ENCODE results near the gene ATP1A3.
"Not testable (repeated sequence)": the region's sequence is repeated elsewhere in the genome, so short reads cannot be mapped to it uniquely, and the experiment has no call there.

The ATP1A3 gene

DNA sequence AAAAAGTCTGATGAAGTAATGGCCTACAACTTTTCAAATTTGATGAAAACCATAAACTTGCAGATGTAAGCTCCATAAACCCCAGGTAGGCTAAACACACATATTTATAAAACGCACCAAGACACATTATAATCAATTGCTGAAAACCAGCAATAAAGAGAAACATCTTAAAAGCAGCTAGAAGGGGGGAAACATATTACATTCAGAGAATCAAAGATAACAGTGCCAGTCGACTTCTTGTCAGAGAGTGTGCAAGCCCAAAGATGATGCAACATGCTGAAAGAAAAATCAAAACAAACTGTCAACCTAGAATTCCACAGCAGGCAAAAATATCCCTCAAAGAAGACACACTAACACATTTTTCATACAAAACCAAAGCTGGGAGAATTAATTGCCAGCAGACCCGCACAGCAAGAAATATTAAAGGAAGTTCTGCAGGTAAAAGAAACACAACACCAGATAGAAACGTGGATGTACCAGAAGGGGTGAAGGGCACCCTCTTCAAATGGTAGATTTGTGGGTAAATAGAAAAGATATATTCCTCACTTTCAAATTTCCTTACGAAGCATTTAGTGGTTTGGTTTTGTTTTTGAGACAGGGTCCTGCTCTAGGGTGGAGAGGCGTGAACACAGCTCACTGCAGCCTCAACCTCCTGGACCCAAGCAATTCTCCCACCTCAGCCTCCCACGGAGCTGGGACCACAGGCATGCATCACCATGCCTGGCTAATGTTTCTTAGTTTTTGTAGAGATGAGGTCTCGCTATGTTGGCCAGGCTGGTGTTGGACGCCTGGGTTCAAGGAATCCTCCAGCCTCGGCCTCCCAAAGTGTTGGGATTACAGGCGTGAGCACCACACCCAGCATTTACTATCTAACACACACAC is 16.5 kb upstream of the ATP1A3 start:
- no peak for DNase-seq (ENCODE audit: low read depth, low spot score)

DNA sequence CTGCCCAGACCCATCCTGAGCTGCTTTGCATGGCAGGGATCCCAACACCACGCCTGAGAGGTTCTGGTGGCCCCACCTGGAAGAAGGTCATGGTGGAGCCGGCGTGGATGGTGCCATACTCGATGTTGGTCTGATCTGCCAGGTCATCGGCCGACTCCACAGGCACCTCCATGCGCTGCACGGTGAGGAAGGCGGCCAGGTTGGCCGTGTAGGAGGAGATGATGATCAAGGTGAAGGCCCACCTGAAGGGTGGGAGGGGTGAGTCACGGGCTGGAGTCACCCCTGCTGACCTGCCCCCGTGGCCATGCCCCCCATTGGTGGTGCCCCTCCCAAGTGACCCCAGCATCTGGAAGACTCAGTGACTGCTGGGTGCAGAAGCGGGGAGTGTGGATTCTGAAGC is 12.5 kb upstream of the ATP1A3 start:
- DNase-seq (ENCODE audit: low read depth, low spot score) = no peak

DNA sequence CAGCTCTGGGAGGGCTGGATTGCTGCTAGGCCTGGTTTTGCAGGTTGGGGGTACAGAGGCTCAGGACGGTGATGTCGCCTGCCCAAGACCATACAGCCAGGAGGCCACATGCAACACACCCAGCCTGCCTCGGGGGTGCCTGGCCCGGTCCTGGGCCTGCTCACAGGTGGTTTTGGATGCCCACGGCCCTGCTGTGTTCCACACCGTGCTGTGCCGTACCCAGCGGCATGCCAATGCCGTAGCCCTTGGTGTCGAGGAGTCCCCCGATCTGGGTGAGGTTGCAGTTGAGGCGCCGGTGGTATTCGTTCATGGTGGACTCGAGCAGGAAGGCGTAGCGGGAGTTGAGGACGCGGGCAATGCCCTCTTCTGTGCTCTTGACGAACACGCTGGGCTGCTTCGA is 11.5 kb upstream of the ATP1A3 start:
- no peak for DNase-seq (ENCODE audit: low read depth, low spot score)

DNA sequence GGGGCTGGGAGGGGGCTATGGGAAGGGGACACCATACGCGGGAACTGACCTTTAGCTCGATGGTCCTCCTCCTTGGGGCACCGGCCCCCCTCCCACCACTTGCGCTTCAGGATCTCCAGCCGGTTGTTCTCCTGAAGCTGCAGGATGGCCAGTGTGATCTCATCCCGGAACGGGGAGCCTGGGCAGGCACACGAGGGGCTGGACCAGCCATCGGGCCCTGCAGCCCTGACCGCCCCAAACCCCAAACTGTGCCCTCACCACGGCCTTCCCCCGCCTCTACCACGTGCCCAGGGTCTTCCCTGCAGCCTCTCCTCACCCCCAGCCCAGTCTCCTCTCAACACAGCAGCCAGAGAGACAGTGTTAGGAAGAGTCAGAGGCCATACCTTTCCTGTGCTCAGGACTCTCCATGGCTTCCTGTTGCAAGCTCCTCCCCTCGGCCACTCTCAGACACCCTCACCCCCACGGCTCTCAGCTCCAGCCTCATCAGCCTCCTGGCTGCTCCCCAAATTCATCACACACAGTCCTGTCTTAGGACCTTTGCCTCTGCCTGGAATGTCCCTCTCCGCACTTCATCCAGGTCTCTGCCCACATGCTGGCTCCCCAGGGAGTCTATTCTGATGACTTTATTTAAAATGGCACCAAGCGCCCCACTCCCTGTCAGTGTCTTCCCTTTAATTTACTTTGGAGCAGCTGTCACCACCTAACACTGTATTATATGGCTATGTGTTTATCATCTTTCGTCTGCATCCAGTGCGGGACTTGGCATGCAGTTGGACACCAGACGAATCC is 9.7 kb upstream of the ATP1A3 start:
- no peak for DNase-seq (ENCODE audit: low read depth, low spot score)

DNA sequence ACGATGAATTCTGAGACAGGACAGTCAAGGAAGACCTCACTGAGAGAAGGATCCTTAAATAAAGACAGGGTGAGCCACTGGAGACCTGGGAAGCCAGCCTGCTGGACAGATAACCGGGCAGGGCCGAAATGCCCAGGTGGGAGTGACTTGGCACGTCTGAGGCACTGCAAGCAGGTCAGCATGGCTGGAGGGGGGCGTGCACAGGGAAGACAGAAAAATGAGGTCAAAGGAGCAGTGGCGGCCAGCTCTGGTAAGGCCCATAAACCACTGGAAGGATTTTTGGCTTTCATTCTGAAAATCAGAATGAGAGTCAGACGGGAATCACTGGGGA is 5.8 kb upstream of the ATP1A3 start:
- DNase-seq (ENCODE audit: low read depth, low spot score) = no peak

DNA sequence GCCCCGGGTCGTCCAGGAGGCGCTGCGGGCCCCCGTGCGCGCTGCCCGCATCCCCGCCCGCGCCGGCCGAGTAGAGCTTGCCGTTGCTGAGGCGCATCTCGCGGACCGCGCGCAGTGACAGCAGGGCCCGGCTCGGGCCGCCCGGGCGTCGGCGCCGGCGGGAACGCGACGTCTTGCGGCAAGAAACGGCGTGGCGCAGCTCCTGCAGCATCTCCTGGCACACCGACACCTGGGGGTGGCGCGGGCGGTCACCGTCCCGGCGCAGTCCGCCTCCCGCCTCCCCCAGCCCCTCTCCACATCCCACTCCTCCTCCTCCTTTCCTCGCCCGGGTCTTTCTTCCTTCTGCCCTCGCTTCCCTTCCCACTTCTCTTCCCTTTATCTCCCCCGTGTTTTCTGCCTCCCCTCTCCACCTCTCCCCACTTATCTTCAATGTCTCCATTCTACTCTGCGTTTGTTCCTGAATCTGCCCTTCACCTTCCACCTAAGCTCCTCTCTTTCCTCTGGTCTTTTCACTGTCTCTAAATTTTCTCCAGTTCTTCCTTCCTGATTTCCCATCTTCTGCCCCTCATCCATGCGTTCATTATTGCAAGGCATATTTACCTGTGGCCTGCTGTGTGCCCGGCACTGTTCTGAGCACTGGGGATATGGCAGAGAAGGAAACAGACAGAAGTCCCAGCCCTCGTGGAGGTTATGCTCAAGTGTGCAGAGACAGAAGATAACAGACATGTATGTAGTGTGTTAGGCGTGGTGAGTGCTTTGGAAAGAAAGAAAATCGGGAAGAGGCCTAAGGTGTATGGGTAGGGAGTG is 5.2 kb upstream of the ATP1A3 start:
- no peak for DNase-seq (ENCODE audit: low read depth, low spot score)

DNA sequence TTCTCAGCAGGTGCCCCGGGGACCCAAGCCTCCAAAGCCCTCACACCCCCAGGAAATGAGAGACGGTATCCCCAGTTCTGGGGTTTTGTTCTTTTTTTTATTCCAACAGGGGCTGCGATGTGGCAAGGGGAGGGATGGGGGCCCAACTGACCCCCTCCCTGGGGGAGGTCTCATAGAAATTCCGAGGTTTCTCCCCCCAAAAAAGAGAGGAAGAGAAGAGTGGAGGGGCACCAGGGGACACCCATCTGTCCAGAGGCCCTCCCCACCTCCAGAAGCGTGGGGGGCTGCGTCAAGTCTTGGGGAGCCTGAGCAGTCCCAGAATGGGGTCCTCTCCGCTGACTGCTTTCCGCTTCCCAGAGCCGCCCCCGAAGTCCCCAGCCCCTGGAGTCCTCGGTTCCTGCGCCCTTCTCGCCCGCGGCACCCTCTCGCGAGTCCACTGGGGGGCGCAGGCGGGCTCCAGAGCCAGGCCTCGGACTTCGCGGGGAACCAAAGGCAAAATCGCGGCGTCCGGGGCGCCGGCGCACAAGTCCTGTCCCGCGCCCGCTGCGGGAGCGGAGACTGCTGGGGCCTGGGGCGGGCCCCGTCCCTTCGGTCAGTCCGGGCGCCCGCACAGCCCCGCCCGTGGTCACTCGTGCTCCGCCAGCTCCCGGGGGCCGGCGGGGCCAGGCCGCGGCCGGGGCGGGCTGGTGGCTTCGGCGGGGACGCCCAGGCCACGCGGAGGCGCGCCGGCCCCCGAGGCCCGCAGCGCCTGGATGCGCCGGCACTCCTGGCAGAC is 4.4 kb upstream of the ATP1A3 start:
- peak; percentile 80 for DNase-seq (ENCODE audit: low read depth, low spot score)

DNA sequence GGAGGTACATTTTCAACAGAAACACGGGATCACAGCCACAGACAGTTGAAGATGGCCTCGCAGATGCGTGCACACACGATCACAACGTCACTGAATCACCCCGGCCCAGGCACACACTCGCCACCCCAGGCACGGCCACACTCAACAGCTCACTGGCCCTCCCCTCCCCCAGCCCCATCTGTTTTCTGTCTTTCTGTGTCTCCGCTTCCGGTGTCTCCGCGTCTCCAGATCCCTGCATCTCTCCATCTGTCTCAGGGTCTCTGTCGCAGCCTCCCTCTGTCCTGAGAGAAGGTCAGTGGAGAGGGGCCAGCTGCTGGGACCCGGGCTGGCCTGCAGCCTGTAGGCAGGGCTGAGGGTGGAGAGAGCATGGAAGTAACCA is 3.8 kb upstream of the ATP1A3 start:
- DNase-seq (ENCODE audit: low read depth, low spot score) = no peak

DNA sequence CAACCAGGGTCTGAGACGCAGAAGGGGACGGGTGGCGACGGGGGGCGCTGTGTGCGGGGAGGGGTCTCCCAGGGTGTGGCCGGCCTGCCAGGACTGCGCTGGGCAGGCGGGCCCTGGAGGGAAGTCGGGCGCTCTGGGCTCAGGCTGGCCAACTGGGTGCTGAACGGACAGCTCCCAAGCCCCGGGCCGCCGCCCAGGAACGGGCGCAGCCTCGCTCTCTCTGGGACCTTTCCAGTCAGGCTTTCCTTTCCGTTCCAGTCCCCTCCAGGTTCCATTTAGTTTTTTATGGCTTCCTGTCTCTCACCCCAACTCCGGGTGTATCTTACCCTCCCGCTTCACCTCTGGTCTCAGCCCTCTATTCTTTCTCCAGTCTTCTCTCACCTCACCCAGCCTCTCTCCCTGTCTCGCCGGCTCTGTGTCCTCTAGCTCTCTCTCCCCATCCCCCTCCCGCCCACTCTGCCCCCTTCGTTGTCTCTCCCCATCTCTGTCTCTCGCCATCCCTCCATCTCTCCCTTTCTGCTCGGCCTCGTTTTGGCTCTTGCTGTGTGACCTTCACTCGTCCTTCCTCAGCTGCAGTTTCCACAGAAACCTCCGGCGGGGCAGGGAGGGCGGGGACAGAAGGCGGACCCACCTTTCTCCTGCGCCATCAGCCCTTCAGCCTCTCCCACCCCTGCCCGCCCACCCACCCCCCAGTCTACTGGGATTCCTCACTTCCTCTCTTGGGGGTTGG is 3.3 kb upstream of the ATP1A3 start:
- DNase-seq (ENCODE audit: low read depth, low spot score) = peak; percentile 83

DNA sequence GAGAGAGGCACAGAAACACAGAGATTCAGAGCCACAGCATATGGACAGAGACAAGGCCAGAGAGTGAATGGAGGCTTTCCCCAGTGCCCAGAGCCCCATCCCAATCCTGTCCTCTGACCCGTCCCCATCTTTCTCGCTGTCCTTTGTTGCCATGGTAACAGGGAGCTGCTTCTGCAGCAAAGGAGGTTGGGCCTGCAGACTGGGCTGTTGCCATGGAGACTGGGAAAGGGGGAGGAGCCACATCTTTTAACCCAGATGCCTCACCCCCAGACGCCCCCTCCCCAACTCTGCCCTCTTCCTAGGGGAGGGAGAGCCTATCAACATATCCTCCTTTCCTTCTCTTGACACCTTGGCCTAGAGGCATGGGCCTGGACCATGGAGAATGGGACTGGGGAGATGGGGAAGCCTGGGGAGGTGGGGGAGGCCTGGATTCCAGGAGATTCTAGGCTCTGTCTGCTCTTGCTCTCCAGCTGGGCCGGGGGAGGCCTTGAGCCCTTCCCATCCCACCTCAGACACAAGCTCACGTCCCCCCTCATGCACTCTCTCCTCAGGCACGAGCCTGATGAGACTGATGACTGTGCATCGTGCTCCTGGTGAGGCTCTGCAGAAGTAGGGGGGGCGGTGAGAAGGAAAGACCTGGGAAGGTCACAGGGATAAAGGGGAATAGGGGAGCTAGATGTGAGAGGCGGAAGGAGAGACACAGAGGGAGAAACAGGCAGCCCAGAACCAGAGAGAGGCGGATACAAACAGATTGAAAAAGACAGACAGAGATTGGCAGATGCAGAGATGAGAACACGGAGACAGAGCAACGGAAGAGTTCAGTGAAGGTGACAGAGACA is 2.1 kb upstream of the ATP1A3 start:
- no peak for DNase-seq (ENCODE audit: low read depth, low spot score)

DNA sequence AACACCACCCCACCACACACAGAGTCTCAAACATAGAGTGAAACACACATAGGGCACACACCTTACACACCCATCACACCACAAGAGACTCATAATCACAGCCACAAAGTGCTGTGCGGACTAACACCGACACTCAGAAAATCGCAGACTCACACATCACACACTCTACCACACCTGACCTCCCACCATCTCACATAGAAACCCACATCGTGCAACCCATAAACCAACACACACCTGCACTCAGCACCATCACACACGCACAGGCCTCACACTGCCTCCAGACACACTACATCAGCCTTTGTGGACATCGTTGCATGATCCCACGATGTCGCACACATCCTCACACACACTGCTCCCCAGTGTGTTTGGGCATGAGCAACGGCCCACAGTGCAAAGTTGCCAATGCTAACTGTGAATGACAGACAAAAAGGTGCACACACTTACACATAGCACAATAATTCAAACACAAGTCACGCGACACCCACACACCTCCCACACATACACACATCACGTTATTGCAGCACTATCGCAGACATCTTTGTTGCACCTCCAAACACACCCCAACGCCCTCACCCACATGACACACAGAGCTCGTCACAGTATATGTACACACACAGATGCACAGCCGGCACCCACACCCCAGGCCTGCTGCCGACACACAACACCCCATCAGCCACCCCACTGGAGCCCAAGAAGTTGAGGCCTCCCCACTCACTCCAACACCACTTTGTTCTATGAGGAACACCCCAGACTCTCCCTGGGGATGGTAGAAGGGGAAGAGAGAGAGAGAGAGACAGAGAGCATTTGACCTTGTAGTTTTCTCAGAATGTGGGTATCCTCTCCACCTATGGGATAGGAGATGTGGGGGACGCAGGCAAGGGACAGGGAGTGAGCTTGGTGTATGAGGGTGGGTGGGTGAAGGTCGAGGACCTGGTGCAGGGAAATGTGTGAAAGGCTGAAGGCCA is 1.2 kb upstream of the ATP1A3 start:
- no peak for DNase-seq (ENCODE audit: low read depth, low spot score)

DNA sequence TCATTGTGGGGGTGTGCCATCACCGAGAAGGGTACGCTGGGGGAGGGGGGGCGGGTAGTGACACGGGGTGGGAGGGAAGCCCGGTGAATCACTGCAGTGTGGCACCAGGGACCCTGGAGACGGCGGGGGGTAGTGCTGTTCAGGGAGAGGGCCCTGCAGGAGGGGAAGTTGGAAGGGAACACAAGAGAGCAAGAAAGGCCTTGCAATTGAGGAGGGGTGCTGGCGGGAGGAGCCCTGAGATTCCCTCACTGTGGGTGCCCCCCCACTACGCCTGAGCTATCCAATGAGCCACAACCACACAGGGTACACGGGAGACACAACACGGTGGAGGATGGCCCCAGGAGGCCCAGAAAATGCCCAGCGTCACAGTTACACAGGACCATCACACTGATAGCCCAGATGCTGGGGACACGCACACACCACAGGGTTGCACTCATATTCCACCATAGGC is 516 bp upstream of the ATP1A3 start:
- no peak for DNase-seq (ENCODE audit: low read depth, low spot score)

DNA sequence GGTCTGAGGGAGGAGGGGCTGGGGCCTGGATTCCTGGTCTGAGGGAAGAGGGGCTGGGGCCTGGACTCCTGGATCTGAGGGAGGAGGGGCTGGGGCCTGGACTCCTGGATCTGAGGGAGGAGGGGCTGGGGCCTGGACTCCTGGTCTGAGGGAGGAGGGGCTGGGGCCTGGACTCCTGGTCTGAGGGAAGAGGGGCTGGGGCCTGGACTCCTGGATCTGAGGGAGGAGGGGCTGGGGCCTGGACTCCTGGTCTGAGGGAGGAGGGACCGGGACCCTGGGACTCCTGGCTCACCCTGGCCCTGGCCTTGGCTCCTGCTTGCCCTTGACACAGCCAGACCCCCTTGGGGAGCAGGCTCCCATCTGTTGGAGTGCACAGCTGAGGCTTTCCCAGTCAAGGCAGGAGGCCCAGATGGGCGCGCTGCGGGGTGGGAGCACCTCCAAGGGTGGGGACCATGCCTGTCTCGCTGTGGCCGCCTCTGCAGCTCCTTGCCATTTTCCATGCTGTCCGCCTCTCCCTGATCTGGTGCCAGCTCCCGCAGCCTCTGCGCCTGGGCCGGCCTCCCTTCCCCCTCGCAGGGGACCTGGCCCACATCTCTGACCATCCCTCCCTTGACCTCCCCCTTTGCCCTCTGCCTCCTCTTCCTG is 2.0 kb downstream of the ATP1A3 start:
- not testable (repeated sequence) for DNase-seq (ENCODE audit: low read depth, low spot score)

DNA sequence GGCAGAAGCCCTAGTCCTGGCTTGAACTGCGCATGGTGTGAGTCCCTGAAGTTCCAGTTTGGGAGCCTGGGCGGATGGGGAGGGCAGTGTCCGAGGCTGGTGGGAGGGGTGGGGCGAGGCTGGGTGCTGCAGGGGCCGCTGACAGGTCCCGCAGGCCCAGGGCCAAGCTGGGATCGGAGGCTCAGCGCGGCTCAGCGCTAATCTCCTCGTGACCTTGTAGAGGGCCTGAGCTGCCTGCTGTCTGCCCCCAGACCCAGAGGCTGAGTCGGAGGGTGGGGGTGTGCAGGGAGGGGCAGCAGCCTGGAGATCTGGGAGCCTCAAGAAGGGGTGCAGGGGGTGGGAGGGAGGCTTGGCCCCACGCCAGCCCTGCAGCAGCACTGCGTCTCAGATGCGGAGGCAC is 3.0 kb downstream of the ATP1A3 start:
- no peak for DNase-seq (ENCODE audit: low read depth, low spot score)

DNA sequence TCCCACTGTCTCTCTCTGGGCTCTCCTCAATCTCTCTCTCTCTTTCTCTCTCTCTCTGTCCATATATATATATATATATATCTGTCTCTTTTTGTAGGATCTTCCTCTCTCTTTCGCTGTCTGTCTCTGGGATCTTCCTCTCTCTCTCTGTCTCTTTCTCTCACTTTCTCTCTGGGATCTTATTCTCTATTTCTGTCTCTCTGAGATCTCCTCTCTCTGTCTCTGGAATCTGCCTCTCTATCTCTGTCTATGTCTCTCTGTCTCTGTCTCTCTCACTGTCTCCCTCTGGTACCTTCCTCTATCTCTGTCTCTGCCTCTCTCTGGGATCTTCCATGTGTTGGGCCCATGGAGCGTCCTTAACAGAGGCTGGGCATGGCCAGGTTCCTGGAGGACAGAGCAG is 3.4 kb downstream of the ATP1A3 start:
- no peak for DNase-seq (ENCODE audit: low read depth, low spot score)

DNA sequence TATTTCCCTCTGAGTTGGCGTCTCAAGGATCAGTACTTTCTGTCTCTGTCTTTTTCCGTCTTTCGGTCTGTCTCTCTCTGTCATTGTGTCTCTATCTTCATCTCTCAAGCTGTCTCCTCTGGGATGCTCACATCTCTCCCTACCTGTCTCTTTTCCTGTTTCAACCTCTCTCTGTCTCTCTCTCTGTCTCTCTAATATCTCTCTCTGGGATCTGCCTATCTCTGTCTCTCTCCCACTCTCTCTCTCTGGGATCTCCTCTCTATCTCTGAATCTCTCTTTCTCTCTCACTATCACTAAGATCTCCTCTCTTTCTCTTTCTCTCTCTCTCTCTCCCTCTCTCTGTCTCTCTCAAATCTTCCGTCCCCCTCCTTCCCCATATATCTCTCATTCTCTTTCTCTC is 4.0 kb downstream of the ATP1A3 start:
- DNase-seq (ENCODE audit: low read depth, low spot score) = no peak

DNA sequence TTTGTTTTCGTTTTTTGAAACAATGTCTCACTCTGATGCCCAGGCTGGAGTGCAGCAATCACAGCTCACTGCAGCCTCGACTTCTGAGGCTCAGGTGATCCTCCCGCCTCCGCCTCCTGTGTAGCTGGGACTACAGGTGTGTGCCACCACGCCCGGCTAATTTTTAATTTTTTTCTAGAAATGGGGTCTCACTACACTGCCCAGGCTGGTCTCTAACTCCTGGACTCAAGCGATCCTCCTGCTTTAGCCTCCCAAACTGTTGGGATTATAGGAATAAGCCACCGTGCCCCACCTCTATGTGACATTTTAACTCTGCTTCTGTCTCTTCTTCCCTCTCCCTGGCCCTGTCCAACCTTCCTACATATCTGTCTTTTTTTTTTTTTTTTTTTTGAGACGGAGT is 5.1 kb downstream of the ATP1A3 start:
- DNase-seq (ENCODE audit: low read depth, low spot score) = no peak

Data from astrocyte of the hippocampus (primary cell).